ENCODE measurements around the gene TMEM185B. TPM values are rescaled to one million over a fixed set of nuclear protein-coding genes. Genes with fewer than 3 reads are reported as not detected.

The TMEM185B gene
- total RNA-seq, 4 donors from 2014 or later = 12.1 to 23.2 (median 17.8) TPM

DNA sequence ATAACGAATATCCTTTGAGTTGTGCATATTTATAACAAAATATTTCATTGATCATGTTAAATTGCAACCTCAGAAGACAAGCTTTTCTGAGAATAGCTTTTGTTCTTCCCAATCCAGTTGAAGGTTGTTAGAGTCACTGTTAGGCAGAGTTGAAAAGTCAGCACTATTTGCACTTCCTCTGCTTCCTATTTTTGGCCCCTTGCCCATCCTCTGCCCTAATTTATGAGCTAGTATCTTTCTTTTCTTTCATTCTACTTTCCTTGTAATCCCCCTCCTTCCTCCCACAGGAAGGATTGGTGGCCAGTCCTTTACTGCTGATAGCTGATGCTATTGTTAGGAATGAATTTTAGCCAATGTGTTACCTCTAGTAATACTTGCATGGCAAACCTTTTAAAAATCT, 34.3 kb upstream of the TMEM185B start:
- no peak for DNase-seq
- Histone ChIP-seq H3K9me3 (no peaks in the 10 kb centered on the region), H3K27ac (no peak overlapping the region), H3K36me3 (no peaks in the 10 kb centered on the region), H3K4me1 (peaks cover 0 to 25% (median 9%) of the 10 kb centered on the region in 4 donors), H3K27me3 (no peaks in the 10 kb centered on the region), H3K4me3 (no peak overlapping the region)
- no peak for TF ChIP-seq POLR2AphosphoS5 (IDR thresholded peaks at IDR 0.05)
- TF ChIP-seq, protein P1, sequence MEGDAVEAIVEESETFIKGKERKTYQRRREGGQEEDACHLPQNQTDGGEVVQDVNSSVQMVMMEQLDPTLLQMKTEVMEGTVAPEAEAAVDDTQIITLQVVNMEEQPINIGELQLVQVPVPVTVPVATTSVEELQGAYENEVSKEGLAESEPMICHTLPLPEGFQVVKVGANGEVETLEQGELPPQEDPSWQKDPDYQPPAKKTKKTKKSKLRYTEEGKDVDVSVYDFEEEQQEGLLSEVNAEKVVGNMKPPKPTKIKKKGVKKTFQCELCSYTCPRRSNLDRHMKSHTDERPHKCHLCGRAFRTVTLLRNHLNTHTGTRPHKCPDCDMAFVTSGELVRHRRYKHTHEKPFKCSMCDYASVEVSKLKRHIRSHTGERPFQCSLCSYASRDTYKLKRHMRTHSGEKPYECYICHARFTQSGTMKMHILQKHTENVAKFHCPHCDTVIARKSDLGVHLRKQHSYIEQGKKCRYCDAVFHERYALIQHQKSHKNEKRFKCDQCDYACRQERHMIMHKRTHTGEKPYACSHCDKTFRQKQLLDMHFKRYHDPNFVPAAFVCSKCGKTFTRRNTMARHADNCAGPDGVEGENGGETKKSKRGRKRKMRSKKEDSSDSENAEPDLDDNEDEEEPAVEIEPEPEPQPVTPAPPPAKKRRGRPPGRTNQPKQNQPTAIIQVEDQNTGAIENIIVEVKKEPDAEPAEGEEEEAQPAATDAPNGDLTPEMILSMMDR (IDR thresholded peaks at IDR 0.05) = no peak
- no peak for TF ChIP-seq EP300 (IDR thresholded peaks at IDR 0.05; ENCODE audit: low read depth)
- TF ChIP-seq POLR2A (IDR thresholded peaks at IDR 0.05) = no peak
- 41 to 50% methylated on average over 1 of the region's 1 CpG for WGBS, 2 donors (ENCODE audit: low coverage in 1 of 2)
- in situ Hi-C loops (cut with MboI; ENCODE audit: low pct_ligation_motif_present in 1 of 4, low pct_unique_long_range_greater_than_20kb in 1 of 4, low sequenced_read_pairs in 3 of 4) (no loop called here), intact Hi-C loops (cut with DNase I; ENCODE audit: low total_unique reads) (loop anchor here (10.0 kb wide), 1 partner anchor 57 kb away; no protein-coding TSS in a partner anchor)

DNA sequence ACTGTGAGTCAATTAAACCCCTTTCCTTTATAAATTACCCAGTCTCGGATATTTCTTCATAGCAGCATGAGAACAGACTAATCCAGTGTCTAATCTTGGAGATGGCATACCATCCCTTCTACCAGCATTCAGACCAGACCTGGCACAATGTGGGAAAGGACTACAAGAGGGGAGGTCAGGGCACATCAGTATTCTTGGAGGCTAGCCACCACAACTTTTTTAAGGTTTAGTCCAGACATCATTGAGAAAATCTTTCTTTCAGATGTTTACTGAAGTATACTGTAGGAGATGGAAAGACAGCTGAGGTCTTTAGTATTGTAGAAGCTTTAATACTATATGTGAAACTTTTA, 33.4 kb upstream of the TMEM185B start:
- no peaks in the 10 kb centered on the region for H3K9me3 ChIP-seq
- no peak for TF ChIP-seq POLR2AphosphoS5 (IDR thresholded peaks at IDR 0.05)
- TF ChIP-seq POLR2A (IDR thresholded peaks at IDR 0.05) = no peak
- TF ChIP-seq EP300 (IDR thresholded peaks at IDR 0.05; ENCODE audit: low read depth) = no peak
- TF ChIP-seq, protein P1 (IDR thresholded peaks at IDR 0.05) = no peak
- peaks cover 4 to 30% (median 11%) of the 10 kb centered on the region in 4 donors for H3K4me1 ChIP-seq
- no peaks in the 10 kb centered on the region for H3K36me3 ChIP-seq
- 92% methylated on average over 1 of the region's 1 CpG; no CpG with 5 or more reads in 1 of the 2 donors for WGBS, 2 donors (ENCODE audit: low coverage in 1 of 2)
- no peak overlapping the region for H3K27ac ChIP-seq
- H3K4me3 ChIP-seq = no peak overlapping the region
- in situ Hi-C loops (cut with MboI; ENCODE audit: low pct_ligation_motif_present in 1 of 4, low pct_unique_long_range_greater_than_20kb in 1 of 4, low sequenced_read_pairs in 3 of 4) = no loop called here
- intact Hi-C loops (cut with DNase I; ENCODE audit: low total_unique reads) = loop anchor here (10.0 kb wide), 1 partner anchor 58 kb away; no protein-coding TSS in a partner anchor
- DNase-seq = no peak
- no peaks in the 10 kb centered on the region for H3K27me3 ChIP-seq

DNA sequence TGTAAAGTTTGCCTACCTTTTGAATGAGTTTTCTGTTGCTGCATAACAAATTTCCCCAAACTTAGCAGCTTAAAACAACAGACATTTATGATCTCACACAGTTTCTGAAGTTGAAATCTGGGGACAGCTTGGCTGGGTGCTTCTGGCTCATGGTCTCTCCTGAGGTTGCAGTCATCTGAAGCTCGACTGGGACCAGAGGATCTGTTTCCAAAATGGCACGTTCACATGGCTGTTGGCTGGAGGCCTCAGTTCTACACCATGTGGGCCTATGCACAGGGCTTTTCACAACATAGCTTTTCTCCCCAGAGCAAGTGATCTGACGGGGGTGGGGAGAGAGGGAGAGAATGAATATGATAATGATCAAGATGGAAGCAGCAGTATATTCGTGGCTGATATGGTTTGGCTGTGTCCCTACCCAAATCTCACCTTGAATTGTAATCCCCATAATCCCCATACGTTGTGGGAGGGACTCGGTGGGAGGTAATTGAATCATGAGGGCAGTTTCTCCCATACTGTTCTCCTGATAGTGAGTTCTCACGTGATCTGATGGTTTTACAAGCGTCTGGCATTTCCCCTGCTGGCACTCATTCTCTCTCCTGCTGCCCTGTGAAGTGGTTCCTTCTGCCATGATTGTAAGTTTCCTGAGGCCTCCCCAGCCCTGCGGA, 32.9 kb upstream of the TMEM185B start:
- Histone ChIP-seq H3K4me3 (no peak overlapping the region), H3K27me3 (no peaks in the 10 kb centered on the region), H3K27ac (no peak overlapping the region), H3K9me3 (no peaks in the 10 kb centered on the region), H3K4me1 (peaks cover 5 to 31% (median 11%) of the 10 kb centered on the region in 4 donors), H3K36me3 (no peaks in the 10 kb centered on the region)
- no peak for DNase-seq
- TF ChIP-seq, protein P1 (IDR thresholded peaks at IDR 0.05) = no peak
- TF ChIP-seq EP300 (IDR thresholded peaks at IDR 0.05; ENCODE audit: low read depth) = no peak
- TF ChIP-seq POLR2A (IDR thresholded peaks at IDR 0.05) = no peak
- no peak for TF ChIP-seq POLR2AphosphoS5 (IDR thresholded peaks at IDR 0.05)
- WGBS, 2 donors (ENCODE audit: low coverage in 1 of 2) = 68 to 70% methylated on average over 5 to 9 of the region's 9 CpGs
- in situ Hi-C loops (cut with MboI; ENCODE audit: low pct_ligation_motif_present in 1 of 4, low pct_unique_long_range_greater_than_20kb in 1 of 4, low sequenced_read_pairs in 3 of 4) (no loop called here), intact Hi-C loops (cut with DNase I; ENCODE audit: low total_unique reads) (loop anchor here (10.0 kb wide), 1 partner anchor 59 kb away; no protein-coding TSS in a partner anchor)

DNA sequence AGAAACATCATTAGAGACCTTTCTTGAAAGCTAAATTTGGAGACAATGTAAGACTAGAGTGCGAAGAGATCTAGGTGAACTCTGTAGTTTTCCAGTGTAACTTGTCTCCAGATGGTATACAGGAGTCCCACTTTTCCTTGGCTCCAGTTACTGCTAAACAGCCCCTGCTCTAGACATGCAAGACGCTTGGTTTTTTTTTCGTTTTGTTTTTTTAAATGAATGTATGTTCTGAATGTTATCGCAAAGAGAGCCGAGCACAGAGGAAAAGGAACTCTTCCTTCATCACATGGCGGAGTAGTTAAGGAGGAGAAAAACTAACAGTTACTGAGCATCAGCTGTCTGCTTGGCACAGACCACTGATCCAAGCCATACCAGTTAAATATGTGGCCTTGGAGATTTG, 31.9 kb upstream of the TMEM185B start:
- peaks cover 5 to 31% (median 11%) of the 10 kb centered on the region in 4 donors for H3K4me1 ChIP-seq
- intact Hi-C loops (cut with DNase I; ENCODE audit: low total_unique reads) = loop anchor here (10.0 kb wide), 1 partner anchor 60 kb away; no protein-coding TSS in a partner anchor
- WGBS, 2 donors (ENCODE audit: low coverage in 1 of 2) = 90% methylated on average over 6 of the region's 6 CpGs; no CpG with 5 or more reads in 1 of the 2 donors

More for the DNA sequence above, 31.9 kb upstream of the TMEM185B start:
- Histone ChIP-seq H3K36me3 (no peaks in the 10 kb centered on the region), H3K27me3 (no peaks in the 10 kb centered on the region), H3K27ac (no peak overlapping the region), H3K9me3 (no peaks in the 10 kb centered on the region), H3K4me3 (no peak overlapping the region)
- no peak for DNase-seq
- in situ Hi-C loops (cut with MboI; ENCODE audit: low pct_ligation_motif_present in 1 of 4, low pct_unique_long_range_greater_than_20kb in 1 of 4, low sequenced_read_pairs in 3 of 4) = no loop called here
- TF ChIP-seq, protein P1 (IDR thresholded peaks at IDR 0.05) = no peak
- TF ChIP-seq POLR2A (IDR thresholded peaks at IDR 0.05) (no peak), POLR2AphosphoS5 (IDR thresholded peaks at IDR 0.05) (no peak), EP300 (IDR thresholded peaks at IDR 0.05; ENCODE audit: low read depth) (no peak)
